Measurements from ENCODE around the gene DPYSL3.

DNA sequence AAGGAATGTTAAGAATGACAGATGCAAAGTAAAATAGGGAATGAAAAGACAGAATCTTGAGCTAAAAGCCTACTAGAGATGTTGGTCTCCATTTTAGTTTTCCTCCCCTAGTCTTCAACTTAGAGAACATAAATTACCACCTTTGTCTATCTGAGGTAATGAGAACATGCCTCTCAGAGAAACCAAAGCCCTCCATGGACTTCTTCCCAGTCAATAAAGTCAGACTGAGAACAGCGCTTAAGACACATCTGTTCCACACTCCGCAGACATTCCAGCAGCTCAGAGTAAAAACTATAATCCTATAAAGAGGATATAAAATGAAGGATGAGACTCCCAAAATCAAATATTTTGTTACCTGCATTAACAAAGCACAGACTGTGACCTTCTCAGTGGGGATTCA lies 79.2 kb downstream of the DPYSL3 start:
- TF ChIP-seq POLR2A (IDR thresholded peaks at IDR 0.05): no peak
- TF ChIP-seq, protein P1, sequence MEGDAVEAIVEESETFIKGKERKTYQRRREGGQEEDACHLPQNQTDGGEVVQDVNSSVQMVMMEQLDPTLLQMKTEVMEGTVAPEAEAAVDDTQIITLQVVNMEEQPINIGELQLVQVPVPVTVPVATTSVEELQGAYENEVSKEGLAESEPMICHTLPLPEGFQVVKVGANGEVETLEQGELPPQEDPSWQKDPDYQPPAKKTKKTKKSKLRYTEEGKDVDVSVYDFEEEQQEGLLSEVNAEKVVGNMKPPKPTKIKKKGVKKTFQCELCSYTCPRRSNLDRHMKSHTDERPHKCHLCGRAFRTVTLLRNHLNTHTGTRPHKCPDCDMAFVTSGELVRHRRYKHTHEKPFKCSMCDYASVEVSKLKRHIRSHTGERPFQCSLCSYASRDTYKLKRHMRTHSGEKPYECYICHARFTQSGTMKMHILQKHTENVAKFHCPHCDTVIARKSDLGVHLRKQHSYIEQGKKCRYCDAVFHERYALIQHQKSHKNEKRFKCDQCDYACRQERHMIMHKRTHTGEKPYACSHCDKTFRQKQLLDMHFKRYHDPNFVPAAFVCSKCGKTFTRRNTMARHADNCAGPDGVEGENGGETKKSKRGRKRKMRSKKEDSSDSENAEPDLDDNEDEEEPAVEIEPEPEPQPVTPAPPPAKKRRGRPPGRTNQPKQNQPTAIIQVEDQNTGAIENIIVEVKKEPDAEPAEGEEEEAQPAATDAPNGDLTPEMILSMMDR (IDR thresholded peaks at IDR 0.05): no peak

Data from esophagus squamous epithelium (tissue), 4 donors.